Measurements from ENCODE around the gene FBRS.
"Not testable (repeated sequence)": the region's sequence is repeated elsewhere in the genome, so short reads cannot be mapped to it uniquely, and the experiment has no call there.

DNA sequence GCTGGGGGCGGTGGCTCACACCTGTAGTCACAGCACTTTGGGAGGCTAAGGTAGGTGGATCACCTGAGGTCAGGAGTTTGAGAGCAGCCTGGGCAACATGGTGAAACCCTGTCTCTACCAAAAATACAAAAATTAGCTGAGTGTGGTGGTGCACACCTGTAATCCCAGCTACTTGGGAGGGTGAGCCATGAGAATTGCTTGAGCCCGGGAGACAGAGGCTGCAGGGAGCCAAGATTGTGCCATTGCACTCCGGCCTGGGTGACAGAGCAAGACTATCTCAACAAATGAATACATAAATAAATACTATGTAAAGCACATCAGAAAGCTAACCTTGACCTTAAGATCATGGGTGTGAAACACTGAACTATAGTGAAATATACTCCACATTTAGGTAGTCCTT lies 38.4 kb downstream of the FBRS start:
- not testable (repeated sequence) for TF ChIP-seq EZH2phosphoT487 (IDR thresholded peaks at IDR 0.05; ENCODE audit: low read depth, severe bottlenecking, unreplicated experiment); CTCF (IDR thresholded peaks at IDR 0.05; ENCODE audit: poor library complexity)
